Mucosa of descending colon (tissue), 3 donors: ENCODE data around the gene SLC66A2. TPM values are rescaled to one million over a fixed set of nuclear protein-coding genes. Genes with fewer than 3 reads are reported as not detected.

Experiments
- ATAC-seq: fragments of 200-7000 bp; cut with Tn5 transposase; one replicate; pipeline ENCODE4 v1.9.1; 2020; ENCODE audit warnings: mild to moderate bottlenecking, moderate library complexity
- DNase-seq, 3 donors: peaks; one replicate each; pipeline ENCODE4 v3.0.0-alpha.2; 2020
- H3K36me3 ChIP-seq: fragments of 200-600 bp; one replicate; pipeline ENCODE4 v1.8.0; 2021; ENCODE audit warnings: low read depth, mild to moderate bottlenecking
- H3K4me1 ChIP-seq: fragments of 200-600 bp; one replicate; pipeline ENCODE4 v1.8.0; 2021; ENCODE audit warnings: low read depth, mild to moderate bottlenecking
- H3K4me3 ChIP-seq: fragments of 200-600 bp; one replicate; pipeline ENCODE4 v1.8.0; 2021; ENCODE audit warnings: mild to moderate bottlenecking
- H3K9me3 ChIP-seq: fragments of 200-600 bp; one replicate; pipeline ENCODE4 v1.8.0; 2021; ENCODE audit warnings: mild to moderate bottlenecking
- intact Hi-C, 2 donors: fragments of 100-400 bp; cut with DNase I in 1 of 2; cut with micrococcal nuclease in 1 of 2; formaldehyde crosslinking; loops; one replicate each; pipeline versions ENCODE4 v1.11.0 to v1.11.1; 2022; cut with DNase I, micrococcal nuclease
- total RNA-seq, 3 donors: library from RNA; stranded (reverse); fragmentation: NEBNext Ultra II Directional in 2 of 3; extraction: Animal tissue kit (Norgen Biotek cat#: 25700) in 2 of 3; gene quantifications; one replicate each; pipeline versions ENCODE4 v1.2.1 to v1.2.4, GENCODE V29; 2021 to 2023
- TF ChIP-seq, protein P1 (sequence below): fragments of 200-600 bp; IDR thresholded peaks from one replicate; pipeline ENCODE4 v1.8.0; 2022; ENCODE audit warnings: antibody characterized with exemption, mild to moderate bottlenecking
- donor health status: DM: no; HTN: no; CAD: no; lungs with moderate emphysema.
- donor health status: DM: no; HTN: no; CAD: no.
- donor health status: DM: no; HTN: yes; CAD: no.

Gene SLC66A2
- total RNA-seq, 3 donors from 2014 or later: 54.5 to 90.1 (median 68.6) TPM

DNA sequence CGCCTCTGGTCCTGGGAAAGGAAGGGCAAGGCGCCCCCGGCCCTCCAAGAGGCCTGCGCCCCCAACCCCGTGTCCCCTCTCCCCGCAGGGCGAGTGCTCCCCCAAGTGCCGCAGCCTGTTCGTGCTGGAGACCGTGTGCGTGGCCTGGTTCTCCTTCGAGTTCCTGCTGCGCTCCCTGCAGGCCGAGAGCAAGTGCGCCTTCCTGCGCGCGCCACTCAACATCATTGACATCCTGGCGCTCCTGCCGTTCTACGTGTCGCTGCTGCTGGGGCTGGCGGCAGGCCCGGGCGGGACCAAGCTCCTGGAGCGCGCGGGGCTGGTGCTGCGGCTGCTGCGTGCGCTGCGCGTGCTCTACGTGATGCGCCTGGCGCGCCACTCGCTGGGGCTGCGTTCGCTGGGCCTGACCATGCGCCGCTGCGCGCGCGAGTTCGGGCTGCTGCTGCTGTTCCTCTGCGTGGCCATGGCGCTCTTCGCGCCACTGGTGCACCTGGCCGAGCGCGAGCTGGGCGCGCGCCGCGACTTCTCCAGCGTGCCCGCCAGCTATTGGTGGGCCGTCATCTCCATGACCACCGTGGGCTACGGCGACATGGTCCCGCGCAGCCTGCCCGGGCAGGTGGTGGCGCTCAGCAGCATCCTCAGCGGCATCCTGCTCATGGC is 52.4 kb downstream of the SLC66A2 start:
- no peak for ATAC-seq
- intact Hi-C loops: no loop called here
- peak in 1 of 3 donors; percentile 45 for DNase-seq

DNA sequence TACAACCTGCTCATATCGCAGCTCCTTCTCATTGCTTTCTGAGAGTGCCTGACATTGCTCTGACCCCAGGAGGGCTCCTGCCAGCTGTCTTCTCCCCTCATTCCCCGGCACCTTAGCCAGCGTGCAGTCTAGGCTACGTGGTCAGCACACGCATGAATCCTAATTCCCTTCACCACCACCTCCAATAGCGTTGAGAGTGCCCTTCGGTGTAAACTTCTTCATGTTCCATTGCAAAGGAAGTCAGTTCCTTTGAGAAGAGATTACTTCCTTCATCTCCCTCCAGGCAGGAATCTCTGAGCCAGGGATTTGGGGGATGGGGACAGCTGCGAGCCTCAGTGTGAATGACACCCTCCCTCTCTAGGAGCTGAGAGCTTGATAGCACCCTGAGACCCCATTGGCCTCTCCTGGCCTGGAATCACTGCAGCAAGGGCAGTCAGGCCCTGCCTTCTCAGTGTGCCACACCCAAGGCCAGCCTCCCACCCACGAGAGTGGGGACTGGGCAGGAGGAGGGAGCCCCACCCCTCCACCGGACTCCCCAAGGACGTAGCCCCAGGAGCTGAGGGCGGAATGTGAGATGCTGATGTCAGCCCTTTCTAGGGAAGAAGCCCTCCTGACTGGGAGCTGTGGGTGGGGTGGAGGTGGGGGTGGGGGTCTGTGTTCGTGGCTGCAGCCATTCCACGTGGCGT is 53.4 kb downstream of the SLC66A2 start:
- Histone ChIP-seq H3K4me1 (no peaks in the 10 kb centered on the region), H3K36me3 (peaks cover 2% of the 10 kb centered on the region), H3K4me3 (no peak overlapping the region), H3K9me3 (peaks cover 73% of the 10 kb centered on the region)
- intact Hi-C loops: no loop called here
- DNase-seq: no peak
- ATAC-seq: no peak
- TF ChIP-seq, protein P1, sequence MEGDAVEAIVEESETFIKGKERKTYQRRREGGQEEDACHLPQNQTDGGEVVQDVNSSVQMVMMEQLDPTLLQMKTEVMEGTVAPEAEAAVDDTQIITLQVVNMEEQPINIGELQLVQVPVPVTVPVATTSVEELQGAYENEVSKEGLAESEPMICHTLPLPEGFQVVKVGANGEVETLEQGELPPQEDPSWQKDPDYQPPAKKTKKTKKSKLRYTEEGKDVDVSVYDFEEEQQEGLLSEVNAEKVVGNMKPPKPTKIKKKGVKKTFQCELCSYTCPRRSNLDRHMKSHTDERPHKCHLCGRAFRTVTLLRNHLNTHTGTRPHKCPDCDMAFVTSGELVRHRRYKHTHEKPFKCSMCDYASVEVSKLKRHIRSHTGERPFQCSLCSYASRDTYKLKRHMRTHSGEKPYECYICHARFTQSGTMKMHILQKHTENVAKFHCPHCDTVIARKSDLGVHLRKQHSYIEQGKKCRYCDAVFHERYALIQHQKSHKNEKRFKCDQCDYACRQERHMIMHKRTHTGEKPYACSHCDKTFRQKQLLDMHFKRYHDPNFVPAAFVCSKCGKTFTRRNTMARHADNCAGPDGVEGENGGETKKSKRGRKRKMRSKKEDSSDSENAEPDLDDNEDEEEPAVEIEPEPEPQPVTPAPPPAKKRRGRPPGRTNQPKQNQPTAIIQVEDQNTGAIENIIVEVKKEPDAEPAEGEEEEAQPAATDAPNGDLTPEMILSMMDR: no peak

More for the DNA sequence above, 52.4 kb downstream of the SLC66A2 start:
- H3K4me3 ChIP-seq: no peak overlapping the region
- peaks cover 8% of the 10 kb centered on the region for H3K36me3 ChIP-seq
- TF ChIP-seq, protein P1: no peak
- no peaks in the 10 kb centered on the region for H3K4me1 ChIP-seq
- H3K9me3 ChIP-seq: peaks cover 63% of the 10 kb centered on the region

DNA sequence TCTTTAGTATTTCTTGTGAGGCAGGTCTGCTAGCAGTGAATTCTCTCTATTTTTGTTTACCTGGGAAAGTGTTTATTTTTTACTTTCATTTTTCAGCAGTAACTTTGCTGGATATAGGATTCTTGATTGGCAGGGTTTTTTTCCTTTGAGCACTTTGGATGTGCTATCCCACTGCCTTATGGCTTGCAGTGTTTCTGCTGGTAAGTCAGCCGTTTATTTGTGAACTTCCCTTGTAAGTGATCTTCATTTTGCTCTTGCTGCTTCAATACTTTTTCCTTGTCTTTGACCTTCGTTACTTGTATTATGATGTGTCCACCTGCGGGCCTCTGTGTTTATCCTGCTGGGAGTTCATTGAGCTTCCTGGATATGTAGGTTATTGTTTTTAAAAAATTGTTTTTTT is 54.7 kb downstream of the SLC66A2 start:
- H3K9me3 ChIP-seq: peaks cover 85% of the 10 kb centered on the region
- DNase-seq (no peak), ATAC-seq (no peak)
- intact Hi-C loops: no loop called here
- no peaks in the 10 kb centered on the region for H3K36me3 ChIP-seq
- TF ChIP-seq, protein P1: no peak
- no peaks in the 10 kb centered on the region for H3K4me1 ChIP-seq
- H3K4me3 ChIP-seq: no peak overlapping the region

DNA sequence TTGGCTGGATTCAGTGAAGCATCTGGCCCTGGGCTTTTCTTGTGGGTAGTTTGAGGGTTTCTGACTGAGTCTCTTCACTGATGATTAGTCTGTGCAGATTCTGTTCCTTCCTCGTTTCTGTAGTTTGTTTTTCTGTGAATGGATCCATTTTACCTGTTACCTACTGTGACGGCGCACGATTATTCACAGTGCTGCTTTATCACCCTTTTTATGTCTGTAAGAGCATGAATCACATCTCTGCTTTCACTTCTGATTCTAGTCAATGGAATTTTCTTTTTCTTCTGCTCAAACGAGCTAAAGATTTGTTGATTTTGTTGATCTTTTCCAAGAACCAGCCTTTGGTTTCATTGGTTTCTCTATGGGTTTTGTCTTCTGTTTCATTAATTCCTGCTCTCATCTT is 60.8 kb downstream of the SLC66A2 start:
- TF ChIP-seq, protein P1: no peak
- Histone ChIP-seq H3K9me3 (peaks cover 83% of the 10 kb centered on the region), H3K4me3 (no peak overlapping the region), H3K4me1 (no peaks in the 10 kb centered on the region), H3K36me3 (no peaks in the 10 kb centered on the region)
- intact Hi-C loops: no loop called here
- DNase-seq (no peak), ATAC-seq (no peak)

DNA sequence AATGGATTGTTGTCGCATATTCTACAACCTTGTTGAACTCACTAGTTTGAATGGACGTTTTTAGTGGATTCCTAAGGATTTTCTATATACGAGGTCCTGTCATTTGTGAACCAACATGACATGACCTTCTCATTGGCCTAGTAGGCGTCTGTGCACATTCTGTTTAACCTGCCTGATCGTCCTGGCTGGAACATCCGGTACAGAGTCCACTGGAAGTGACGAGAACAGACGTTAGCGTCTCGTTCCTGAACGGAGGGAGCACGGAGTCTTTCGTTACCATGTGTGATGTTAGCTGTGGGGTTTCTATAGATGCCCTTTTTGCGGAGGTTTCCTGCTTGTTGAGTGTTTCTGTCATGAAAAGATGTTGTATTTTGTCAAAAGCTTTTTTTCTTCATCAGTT is 61.9 kb downstream of the SLC66A2 start:
- intact Hi-C loops: no loop called here
- Histone ChIP-seq H3K36me3 (no peaks in the 10 kb centered on the region), H3K9me3 (peaks cover 74% of the 10 kb centered on the region), H3K4me1 (no peaks in the 10 kb centered on the region), H3K4me3 (no peak overlapping the region)
- no peak for ATAC-seq
- no peak for DNase-seq
- TF ChIP-seq, protein P1: no peak
